IPS-15b (cell line): ENCODE measurements around the gene TUBB2A.
A peak's percentile ranks its signal among the peaks of the same experiment; 100 is the strongest.

ENCODE experiments used
- H3K27me3 ChIP-seq: one replicate; pipeline ENCODE4 v1.6.1; 2013; ENCODE audit warnings: low read length; ENCODE audit not compliant: control insufficient read depth, insufficient read depth
- H3K36me3 ChIP-seq: one replicate; pipeline ENCODE4 v1.6.1; 2013; ENCODE audit warnings: low read length; ENCODE audit not compliant: control insufficient read depth, insufficient read depth
- H3K4me1 ChIP-seq: one replicate; pipeline ENCODE4 v1.6.1; 2013; ENCODE audit warnings: mild to moderate bottlenecking, low read length; ENCODE audit not compliant: control insufficient read depth, insufficient read depth
- H3K4me3 ChIP-seq: one replicate; pipeline ENCODE4 v1.5.1; 2013; ENCODE audit warnings: low read depth, low read length
- H3K9ac ChIP-seq: one replicate; pipeline ENCODE4 v1.6.1; 2013; ENCODE audit warnings: low read depth, mild to moderate bottlenecking, low read length
- H3K9me3 ChIP-seq: one replicate; pipeline ENCODE4 v1.6.1; 2013; ENCODE audit warnings: mild to moderate bottlenecking, low read length; ENCODE audit not compliant: control insufficient read depth, insufficient read depth

TUBB2A gene

GRCh38 chr6:3125815-3126214, 31.5 kb downstream of the TUBB2A start:
- H3K27me3 ChIP-seq = no peaks in the 10 kb centered on the region
- H3K4me3 ChIP-seq = no peak overlapping the region
- no peak overlapping the region for H3K9ac ChIP-seq
- H3K9me3 ChIP-seq = no peaks in the 10 kb centered on the region
- H3K36me3 ChIP-seq = peaks cover 16% of the 10 kb centered on the region
- no peaks in the 10 kb centered on the region for H3K4me1 ChIP-seq

GRCh38 chr6:3124667-3125066, 32.7 kb downstream of the TUBB2A start:
- Histone ChIP-seq H3K36me3 (peaks cover 8% of the 10 kb centered on the region), H3K4me1 (no peaks in the 10 kb centered on the region), H3K9ac (no peak overlapping the region), H3K9me3 (no peaks in the 10 kb centered on the region), H3K27me3 (no peaks in the 10 kb centered on the region), H3K4me3 (no peak overlapping the region)

- Histone ChIP-seq H3K4me3 (no peak overlapping the region), H3K9ac (no peak overlapping the region), H3K27me3 (no peaks in the 10 kb centered on the region), H3K36me3 (peaks cover 4% of the 10 kb centered on the region), H3K4me1 (peaks cover under 1% of the 10 kb centered on the region), H3K9me3 (no peaks in the 10 kb centered on the region)
These were observed 34.5 kb downstream of the TUBB2A start for GRCh38 chr6:3122823-3123182.

GRCh38 chr6:3120765-3121089, 36.6 kb downstream of the TUBB2A start:
- Histone ChIP-seq H3K9ac (no peak overlapping the region), H3K4me1 (peaks cover 6% of the 10 kb centered on the region), H3K36me3 (peaks cover 4% of the 10 kb centered on the region), H3K27me3 (no peaks in the 10 kb centered on the region), H3K4me3 (no peak overlapping the region), H3K9me3 (no peaks in the 10 kb centered on the region)

- Histone ChIP-seq H3K9ac (peak overlapping the region; percentile 68), H3K27me3 (no peaks in the 10 kb centered on the region), H3K36me3 (peaks cover under 1% of the 10 kb centered on the region), H3K4me3 (peak overlapping the region; percentile 92), H3K9me3 (no peaks in the 10 kb centered on the region), H3K4me1 (peaks cover 6% of the 10 kb centered on the region)
These were observed 38.2 kb downstream of the TUBB2A start for GRCh38 chr6:3119040-3119723.

- no peaks in the 10 kb centered on the region for H3K9me3 ChIP-seq
- no peaks in the 10 kb centered on the region for H3K36me3 ChIP-seq
- no peaks in the 10 kb centered on the region for H3K27me3 ChIP-seq
- H3K4me3 ChIP-seq = peak within 1 kb of the TSS; percentile 92
- H3K4me1 ChIP-seq = peaks cover 6% of the 10 kb centered on the region
- peak within 1 kb of the TSS; percentile 68 for H3K9ac ChIP-seq
These were observed 38.8 kb downstream of the TUBB2A start, which contains the start of gene BPHL for GRCh38 chr6:3118353-3119039. Gene BPHL, plus strand, starts transcription at chr6:3118711. Its CDS starts 30 bp downstream, at chr6:3118741.

- H3K9me3 ChIP-seq = no peaks in the 10 kb centered on the region
- no peaks in the 10 kb centered on the region for H3K27me3 ChIP-seq
- H3K36me3 ChIP-seq = no peaks in the 10 kb centered on the region
- H3K4me3 ChIP-seq = peak overlapping the region; percentile 92
- H3K4me1 ChIP-seq = peaks cover 6% of the 10 kb centered on the region
- peak overlapping the region; percentile 50 for H3K9ac ChIP-seq
These were observed 39.4 kb downstream of the TUBB2A start for GRCh38 chr6:3117912-3118352.

DNA sequence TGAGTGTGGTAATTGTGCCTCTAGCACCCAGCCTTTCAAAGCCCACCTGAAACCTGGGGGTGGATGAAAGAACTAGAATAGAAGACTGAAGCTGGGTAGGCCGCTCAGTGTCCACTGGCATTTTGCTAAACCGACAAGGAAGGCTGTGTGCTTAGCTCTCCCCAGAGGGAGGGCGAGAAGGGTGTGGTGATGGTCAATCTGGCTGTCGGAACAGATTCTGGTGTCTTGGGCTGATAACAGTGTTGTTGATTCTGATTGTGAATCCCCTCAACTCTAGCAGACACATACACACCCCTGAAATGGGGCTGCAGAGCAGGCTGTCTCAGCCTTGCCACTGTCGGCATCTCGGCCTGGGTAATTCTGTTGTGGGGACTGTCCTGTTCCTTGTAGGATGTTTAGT, 43.0 kb downstream of the TUBB2A start:
- H3K9ac ChIP-seq = no peak overlapping the region
- H3K4me3 ChIP-seq = no peak overlapping the region
- no peaks in the 10 kb centered on the region for H3K27me3 ChIP-seq
- peaks cover 6% of the 10 kb centered on the region for H3K4me1 ChIP-seq
- H3K9me3 ChIP-seq = no peaks in the 10 kb centered on the region
- no peaks in the 10 kb centered on the region for H3K36me3 ChIP-seq

GRCh38 chr6:3109761-3110160, 47.6 kb downstream of the TUBB2A start:
- peaks cover 2% of the 10 kb centered on the region for H3K4me1 ChIP-seq
- H3K36me3 ChIP-seq = peaks cover 9% of the 10 kb centered on the region

GRCh38 chr6:3108746-3109414, 48.5 kb downstream of the TUBB2A start:
- H3K4me3 ChIP-seq = no peak overlapping the region
- peaks cover 2% of the 10 kb centered on the region for H3K4me1 ChIP-seq
- H3K36me3 ChIP-seq = peaks cover 14% of the 10 kb centered on the region
- H3K9me3 ChIP-seq = no peaks in the 10 kb centered on the region
- no peaks in the 10 kb centered on the region for H3K27me3 ChIP-seq
- H3K9ac ChIP-seq = no peak overlapping the region

More at GRCh38 chr6:3109761-3110160, 47.6 kb downstream of the TUBB2A start:
- H3K9me3 ChIP-seq = no peaks in the 10 kb centered on the region
- no peak overlapping the region for H3K4me3 ChIP-seq
- no peaks in the 10 kb centered on the region for H3K27me3 ChIP-seq
- H3K9ac ChIP-seq = no peak overlapping the region
